ENCODE measurements around the gene ALG12. TPM values are rescaled to one million over a fixed set of nuclear protein-coding genes. Genes with fewer than 3 reads are reported as not detected.

The ALG12 gene
- total RNA-seq, 1 experiment from 2014 or later = 13.9 TPM

Other genes with a start within 250 kb of the ALG12 start
- 7.3 and 13.9 TPM in 2 replicates for gene BRD1, start 90.6 kb downstream of the ALG12 start, total RNA-seq (2014; rRNA removed; shearing (Covaris generic))
- gene ZBED4, start 64.6 kb downstream of the ALG12 start, total RNA-seq (2014; rRNA removed; shearing (Covaris generic)) = 5.1 and 9.1 TPM in 2 replicates
- 95.9 and 113 TPM in 2 replicates for gene CRELD2, start 196 bp upstream of the ALG12 start, total RNA-seq (2014; rRNA removed; shearing (Covaris generic))
- 18.6 and 30.3 TPM in 2 replicates for gene PIM3, start 42.3 kb upstream of the ALG12 start, total RNA-seq (2014; rRNA removed; shearing (Covaris generic))
- not detected in 2 replicates for gene IL17REL, start 94.3 kb upstream of the ALG12 start, total RNA-seq (2014; rRNA removed; shearing (Covaris generic))
- gene TTLL8, start 139.9 kb upstream of the ALG12 start, total RNA-seq (2014; rRNA removed; shearing (Covaris generic)) = not detected in 2 replicates
- gene MLC1, start 167.0 kb upstream of the ALG12 start, total RNA-seq (2014; rRNA removed; shearing (Covaris generic)) = 1.4 and 3.3 TPM in 2 replicates
- gene MOV10L1, start 171.6 kb upstream of the ALG12 start, total RNA-seq (2014; rRNA removed; shearing (Covaris generic)) = 1.8 and 2.9 TPM in 2 replicates

Data from H4 (cell line).